NCI-H226 (cell line): Measurements from ENCODE around the gene TSFM.

ENCODE experiments used
- DNase-seq: peaks from one replicate; pipeline ENCODE4 v3.0.0-alpha.2; 2015

Gene TSFM

DNA sequence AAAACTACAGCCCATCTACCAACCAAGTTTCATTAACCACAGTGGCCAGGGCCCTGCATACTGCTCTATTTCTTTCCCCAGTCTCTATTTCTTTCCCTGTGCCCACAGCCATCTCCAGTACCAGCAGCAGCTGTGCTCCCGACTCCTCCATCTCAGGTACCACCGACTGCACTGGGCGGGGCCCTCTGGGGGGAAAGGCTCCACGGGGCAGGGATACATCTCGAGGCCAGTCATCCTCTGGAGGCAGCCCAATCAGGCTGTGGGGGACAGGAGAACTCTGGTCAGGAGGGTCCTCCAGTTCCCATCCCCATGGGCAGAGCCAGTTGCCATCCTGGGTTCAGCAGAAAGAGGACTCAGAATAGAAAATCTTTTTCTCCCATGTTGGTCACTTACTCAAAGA is 33.5 kb upstream of the TSFM start:
- no peak for DNase-seq

DNA sequence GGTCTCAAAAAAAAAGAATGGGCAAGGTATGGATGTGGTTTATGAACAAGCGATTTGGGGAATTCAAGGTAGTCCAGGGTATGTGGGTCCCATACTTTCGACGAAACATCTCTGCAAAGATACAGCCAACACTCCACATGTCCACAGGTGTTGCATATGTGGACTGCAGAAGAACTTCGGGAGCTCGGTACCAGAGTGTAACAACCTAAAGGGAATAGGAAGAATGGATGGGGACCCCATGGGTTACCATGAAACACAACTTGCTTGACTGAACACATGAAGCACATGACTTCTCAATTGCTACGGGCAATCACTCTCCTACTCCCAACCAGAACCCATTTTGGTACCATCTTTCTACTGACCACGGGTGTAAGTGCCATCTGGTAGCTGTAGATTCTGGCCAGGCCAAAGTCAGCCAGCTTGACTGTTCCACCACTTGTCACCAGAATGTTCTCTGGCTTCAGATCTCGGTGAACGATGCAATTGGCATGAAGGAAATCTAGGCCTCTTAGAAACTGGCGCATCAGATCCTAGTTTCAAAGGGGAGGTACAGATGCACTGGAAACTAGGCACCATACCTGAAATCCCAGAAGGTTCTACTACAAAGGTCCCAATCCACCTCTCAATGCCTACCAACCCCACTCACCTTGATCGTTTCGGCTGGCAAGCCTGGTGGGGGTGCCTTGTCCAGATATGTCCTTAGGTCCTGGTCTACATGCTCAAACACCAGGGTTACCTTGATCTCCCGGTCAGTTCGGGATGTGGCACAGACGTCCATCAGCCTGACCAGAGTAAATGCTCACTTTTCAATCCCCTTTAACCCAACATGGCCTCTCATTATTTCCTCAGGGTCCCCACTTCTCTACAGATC is 31.8 kb upstream of the TSFM start:
- no peak for DNase-seq

DNA sequence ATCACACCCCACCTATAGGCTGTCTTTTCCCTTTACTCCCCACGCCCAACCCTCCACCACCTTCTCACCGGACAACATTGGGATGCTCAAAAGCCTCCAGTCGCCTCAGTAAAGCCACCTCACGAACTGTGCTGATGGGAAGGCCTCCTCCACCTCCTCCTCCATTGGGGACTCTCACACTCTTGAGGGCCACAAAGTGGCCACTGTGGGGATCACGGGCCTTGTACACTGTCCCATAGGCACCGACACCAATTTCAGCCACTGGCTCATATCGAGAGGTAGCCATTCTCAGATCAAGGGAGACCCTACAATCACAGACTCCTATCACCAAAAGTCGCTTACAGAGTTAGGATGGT is 31.2 kb upstream of the TSFM start:
- no peak for DNase-seq

DNA sequence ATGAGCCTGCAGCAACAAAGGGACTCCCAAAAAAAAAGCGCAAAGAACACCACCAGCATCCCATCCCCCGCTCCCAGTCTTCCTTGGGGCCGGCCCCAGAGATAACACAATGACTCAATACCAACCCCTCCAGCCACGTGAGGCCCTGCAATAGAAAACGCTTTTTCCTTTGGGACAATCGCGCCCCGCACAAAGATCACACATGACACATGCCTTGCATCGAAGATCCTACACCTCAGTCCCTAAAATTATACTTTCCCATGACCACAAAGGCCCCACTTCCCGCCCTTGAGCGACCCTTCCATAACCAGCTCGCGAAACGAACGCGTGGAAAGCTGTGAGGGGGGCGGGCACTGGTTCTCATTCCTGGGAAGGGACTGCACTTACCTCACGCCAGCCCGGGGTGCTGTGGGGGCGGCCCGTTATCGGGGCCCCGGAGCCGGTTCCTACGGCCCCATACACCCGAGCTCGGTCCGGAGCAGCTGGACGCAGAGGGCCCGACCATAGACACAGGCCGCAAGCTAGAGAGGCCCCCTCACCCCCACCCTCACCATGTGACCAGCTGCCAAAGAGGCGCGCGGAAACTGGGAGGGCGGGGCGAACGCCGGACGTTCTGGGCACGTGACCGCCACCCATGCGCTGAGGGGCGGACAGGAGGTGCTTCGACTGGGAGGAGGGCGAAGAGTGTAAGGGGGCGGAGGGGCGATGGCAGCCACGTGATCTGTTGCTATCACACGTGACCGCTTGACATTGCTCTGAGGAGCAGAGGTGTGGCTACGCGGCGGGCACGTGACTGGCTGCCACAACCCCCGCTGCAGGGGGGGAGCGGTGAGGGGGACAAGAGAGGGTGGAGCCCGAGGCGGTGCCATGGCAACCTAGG is 30.6 kb upstream of the TSFM start, which contains the start of gene CDK4:
TSS of gene CDK4 (minus strand) at position 523 of the 880 bp plus-strand sequence. CDS start 593 bp downstream, outside the sequence.
- DNase-seq, result peak; percentile 100

DNA sequence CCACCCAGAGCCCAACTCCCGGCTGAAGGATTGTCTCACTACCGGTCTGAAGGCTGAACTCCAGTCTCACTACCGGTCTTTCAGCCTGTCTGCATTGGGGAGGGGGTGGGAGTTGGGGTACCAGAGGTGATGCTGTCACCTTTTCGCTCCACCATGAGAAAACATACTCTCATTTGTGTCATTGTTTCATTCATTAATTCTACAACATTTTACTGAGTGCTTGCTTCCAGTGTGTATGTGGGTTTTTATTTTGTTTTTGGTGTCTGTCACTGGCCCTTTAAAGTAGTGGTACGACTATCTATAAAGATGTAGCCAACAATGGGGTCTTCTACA is 30.0 kb upstream of the TSFM start:
- no peak for DNase-seq

DNA sequence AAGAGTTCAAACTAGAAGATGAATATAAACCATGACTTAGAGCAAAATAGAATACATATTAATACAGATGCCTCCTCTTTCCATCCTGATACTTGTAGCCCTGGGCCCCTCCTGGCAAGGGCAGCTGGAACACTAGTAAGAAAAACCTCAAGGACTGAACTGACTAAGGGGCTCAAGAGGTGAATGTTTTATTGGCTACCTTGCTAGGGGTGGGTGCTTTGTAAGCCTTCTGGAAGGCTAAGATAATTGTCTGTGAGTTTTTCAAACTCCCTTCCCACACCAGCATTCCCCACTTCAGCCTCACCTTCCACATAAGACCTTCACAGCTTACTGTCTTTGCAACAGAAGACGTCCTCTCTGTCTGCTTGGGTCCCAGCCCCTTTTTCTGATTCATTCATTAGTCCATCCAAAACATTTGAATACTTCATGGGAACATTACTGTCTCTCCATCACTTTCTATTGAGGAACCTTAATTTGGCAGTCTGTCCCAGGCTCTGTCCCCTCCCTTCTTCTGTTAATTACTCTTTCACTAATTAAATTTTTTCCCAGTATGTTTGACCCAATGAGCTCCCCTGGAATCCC is 28.7 kb upstream of the TSFM start:
- DNase-seq, result no peak

DNA sequence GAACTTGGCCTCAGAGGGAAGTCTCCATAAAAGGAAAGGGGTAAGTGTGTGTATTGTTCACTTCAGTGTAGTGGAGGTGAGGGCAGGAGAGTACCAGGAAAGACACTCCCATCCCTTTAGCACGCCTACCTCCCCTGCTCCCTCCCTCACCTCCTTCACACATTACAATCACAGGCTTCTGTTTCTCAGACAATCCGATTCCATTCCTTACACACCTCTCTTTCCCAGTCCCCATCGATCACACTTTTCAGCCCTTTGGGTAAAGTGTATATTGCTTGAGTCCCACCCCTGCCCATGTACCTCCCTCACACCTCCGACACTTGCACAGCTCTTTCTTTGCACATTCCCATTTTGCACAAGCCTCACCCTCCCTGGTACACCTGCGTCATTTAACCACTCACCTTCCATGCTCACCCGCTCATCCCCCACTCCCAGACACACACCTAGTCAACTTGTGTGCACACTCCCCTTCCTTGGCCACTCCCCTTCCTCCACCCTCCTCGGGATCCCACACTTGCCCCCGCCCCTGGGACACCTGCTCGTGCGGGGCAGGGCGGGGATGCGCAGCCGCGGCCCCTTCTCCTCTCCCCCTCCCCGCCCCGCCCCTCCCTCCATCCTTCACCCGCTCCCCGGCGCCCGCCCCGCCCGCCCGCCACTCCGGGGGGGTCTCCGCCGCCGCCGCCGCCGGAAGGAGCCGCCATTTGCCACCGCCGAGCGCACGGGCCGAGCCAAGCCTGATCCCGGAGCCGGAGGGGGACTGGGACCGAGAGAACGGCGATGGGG is 28.0 kb upstream of the TSFM start, which contains the start of gene MARCHF9:
TSS of gene MARCHF9 (plus strand) at position 693 of the 783 bp plus-strand sequence. CDS start 426 bp downstream, outside the sequence.
- DNase-seq, result peak; percentile 49

DNA sequence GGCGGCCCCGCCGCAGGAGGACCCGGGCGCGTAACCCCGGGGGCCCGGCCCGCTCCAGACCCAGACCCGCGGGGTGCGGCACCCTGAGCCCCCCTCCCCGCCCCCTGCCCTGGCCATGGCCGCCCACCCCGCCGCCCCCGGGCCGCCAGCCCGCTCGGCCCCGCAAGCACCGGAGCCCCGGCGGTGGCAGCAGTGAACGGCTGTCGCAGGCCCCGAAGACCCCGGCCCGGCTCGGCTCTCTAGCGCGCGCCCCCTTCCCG is 27.5 kb upstream of the TSFM start:
- DNase-seq, result no peak

DNA sequence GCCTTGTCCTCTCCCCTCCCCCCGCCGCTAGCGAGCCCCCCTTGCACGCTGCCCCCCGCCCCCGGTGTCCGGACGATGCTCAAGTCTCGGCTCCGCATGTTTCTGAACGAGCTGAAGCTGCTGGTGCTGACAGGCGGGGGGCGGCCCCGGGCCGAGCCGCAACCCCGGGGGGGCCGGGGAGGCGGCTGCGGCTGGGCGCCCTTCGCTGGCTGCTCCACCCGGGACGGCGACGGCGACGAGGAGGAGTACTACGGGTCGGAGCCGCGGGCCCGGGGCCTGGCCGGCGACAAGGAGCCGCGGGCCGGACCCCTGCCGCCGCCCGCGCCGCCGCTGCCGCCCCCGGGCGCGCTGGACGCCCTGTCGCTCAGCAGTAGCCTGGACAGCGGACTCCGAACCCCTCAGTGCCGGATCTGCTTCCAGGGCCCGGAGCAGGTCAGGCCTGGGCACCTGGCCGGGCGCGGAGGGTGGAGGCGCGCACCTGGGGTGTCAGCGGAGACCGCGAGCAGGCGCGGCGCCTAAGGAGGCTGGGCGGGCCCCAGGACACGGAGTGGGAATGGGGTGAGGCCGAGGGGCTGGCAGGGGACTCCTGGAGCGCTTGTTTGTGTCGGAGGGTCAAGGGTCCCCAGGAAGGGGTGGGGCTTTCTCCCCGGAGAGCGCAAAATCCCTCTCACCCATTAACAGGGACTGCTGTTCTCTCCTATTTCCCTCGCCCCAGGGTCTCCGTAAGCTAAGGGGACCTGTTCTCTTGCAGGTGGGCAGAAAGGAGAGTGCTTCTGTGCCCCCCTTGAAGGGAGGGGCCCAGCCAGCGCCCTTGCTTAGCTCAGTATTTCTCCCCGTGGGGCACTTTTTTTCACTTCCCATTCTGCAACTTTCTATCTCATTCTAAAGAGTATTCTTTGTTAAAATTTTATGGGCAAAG is 26.9 kb upstream of the TSFM start:
- DNase-seq, result no peak

DNA sequence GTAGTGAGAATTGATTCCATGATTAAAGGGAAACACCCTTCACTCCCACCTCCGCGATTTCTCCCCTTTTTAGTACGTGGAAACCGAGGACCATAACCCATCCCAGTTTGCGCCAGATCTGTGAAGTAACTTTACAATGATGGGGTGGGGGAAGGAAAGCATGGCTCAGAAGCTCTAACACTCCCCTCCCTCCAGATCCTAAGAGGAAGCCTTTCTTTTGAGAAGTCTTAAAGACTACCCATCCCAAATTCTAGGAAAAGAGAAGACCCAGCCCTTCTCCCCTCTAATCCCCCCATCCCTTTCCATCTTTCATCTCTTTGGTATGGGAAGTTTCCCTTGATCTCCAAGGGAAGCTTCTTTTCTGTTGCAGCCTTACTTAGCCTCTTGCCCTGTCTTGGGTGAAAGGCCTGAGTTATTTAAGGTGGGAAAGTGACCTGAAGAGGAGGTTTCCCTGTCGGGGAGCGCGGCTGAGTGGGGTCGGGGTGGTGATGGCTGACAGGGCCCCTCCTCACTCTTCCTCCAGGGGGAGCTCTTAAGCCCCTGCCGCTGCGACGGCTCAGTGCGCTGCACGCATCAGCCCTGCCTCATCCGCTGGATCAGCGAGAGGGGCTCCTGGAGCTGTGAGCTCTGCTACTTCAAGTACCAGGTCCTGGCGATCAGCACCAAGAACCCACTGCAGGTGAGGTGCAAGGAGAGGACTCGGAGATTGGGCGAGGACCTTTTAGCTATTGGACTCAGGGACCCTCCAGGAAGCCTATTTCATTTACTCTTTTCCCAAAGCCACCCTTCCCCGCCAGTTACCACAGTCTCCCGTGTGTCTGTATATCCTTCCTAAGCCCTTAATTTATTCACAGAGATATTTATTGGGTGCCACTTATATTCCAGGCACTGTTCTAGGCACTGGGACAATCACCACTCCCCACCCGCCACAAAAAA is 25.9 kb upstream of the TSFM start:
- no peak for DNase-seq

DNA sequence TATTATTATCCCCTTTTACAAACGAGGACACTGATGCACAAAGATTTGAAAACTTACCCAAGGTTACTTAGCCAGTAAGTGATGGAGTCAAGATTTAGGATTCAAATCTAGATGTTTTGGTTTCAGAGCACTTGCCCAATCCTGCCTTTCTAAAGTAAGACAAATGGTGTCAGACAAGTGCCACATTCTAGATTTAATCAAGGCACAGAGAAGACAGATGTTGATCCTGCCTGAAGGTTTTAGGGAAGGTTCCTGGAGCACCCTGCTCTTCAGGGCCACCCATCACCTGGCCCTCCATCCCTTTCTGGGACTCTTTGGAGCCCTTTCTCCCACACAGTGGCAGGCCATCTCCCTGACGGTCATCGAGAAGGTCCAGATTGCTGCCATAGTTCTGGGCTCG is 24.8 kb upstream of the TSFM start:
- DNase-seq, result no peak

DNA sequence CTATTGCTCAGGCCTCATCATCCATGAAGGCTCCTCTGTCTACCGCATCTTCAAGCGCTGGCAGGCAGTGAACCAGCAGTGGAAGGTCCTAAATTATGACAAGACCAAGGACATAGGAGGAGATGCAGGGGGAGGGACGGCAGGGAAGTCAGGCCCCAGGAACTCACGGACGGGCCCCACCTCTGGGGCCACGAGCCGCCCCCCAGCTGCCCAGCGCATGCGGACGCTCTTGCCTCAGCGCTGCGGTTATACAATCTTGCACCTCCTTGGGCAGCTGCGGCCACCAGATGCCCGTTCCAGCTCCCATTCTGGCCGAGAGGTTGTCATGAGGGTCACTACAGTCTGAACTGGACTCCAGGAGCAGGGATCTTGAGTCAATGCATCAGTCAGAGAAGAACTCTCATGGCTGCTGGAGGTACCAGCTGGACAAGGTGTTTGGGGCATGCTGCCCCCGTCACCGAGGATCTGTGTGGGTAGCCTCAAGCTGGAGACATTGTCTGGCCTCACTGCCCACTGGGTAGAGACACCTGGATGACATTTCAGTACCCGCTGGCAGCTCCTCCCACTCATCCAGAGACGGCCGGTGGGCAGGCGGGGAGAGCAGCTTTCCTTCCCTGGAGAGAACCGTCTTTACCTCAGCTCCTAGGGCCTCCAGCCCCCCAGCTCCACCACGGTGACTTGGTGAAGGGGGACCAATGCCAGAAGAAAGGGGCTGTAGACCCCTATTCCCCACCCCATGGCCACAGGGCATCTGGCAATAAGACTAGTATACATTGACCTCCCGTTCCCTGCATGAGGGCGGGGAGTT is 23.8 kb upstream of the TSFM start:
- no peak for DNase-seq

DNA sequence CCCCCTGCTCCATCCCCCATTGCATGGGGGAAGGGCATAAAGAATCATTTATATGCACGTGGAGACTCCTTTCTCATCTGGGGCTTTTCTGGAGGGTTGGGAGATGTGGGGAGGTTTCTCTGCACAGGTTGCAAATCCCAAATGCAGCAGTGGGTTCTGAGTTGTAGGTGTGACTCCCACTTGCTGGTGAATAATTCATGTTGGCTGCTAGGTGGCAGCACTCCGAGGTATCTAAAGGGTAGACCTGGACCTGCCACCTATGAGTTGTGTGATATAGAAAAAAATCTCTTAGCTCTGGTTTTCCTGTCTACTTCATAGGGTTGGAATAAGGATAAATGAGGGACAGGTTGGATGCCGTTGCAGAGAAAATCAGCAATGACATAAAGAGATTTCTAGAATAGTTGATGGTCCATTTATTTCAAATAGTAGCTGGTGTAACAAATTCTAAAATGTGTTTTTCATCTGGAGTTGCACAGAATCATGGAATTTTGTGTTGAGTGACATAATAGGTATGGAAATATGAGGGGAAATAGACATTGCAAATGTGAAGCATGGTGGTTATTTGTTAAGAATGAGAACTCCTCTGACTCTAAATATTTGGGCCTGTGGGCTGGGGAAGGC is 23.1 kb upstream of the TSFM start:
- DNase-seq, result no peak

DNA sequence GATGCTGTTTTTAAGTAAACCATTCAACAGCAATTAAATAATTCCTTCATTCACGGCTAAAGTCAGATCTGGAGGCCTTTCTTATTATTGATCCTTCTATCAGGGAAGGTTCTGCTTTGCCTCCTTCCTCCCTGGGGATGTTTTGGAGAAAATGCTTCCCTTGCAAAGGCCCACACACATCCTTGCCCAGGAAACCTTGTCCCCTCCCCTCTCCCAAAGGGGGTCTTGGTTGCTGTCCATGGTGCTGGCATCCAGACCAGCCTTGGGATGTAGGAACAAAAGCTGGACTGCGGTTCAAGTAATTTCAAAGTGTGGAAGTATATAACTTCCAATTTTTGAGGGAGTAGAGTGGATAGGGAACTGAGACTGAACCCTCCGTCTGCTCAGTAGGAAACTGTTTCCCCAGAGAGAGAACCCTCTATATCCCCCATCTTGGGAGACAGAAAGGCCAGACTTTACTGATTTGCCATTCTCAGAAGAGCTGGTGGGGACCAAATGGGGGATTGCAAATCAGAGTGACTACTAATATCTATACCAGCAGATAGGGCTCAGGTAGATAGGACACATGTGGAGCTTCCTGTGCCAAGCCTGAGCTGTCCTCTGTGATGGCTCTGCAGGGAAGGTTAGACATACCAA is 22.1 kb upstream of the TSFM start:
- DNase-seq, result no peak

DNA sequence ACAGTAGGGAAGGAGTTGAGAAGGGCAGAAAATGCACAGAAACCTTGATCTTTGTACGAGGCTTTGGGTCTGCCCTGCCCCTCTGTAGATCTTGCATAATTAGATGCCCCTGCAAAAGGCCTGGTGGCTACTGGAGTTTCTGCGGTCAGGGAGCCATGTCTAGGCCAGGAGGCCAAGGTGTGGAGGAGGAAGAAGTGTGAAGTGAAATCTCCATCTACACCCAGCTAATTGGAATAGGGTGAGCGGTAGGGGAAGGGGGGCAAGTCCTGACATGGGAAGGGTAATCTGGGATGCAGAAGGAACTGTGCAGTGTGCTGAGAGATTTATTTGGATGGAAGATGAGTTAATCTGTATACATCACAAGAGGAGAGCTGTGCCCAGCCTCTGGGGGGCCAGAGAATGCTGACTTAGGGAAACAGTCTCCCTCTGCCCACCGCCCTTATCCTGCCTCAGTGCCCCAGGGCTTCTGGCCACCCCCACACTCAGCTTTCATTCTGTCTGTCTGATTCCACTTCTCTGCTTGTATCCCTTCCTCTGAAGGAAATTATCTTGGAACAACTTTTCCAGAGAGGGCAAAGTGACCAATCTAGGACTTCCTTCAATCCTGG is 21.1 kb upstream of the TSFM start:
- DNase-seq, result no peak

DNA sequence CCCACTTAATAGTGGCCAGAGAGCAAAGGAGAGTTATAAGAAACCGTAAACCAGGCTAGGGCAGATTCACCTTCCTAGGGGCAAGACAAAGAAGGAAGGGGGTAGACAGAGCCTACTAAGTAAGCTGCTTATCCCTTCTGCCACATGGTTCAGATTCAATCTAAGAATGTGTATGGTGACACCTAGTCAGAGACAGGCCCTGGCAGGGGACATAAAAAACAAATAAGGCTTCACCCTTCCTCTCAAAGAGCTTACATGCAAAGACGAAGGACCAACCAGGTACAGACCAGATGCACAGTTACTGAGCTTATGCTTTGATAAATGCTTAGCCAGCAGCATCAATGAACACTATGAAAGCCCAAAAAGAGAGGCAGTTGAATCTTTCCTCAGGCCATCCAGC is 20.1 kb upstream of the TSFM start:
- no peak for DNase-seq

DNA sequence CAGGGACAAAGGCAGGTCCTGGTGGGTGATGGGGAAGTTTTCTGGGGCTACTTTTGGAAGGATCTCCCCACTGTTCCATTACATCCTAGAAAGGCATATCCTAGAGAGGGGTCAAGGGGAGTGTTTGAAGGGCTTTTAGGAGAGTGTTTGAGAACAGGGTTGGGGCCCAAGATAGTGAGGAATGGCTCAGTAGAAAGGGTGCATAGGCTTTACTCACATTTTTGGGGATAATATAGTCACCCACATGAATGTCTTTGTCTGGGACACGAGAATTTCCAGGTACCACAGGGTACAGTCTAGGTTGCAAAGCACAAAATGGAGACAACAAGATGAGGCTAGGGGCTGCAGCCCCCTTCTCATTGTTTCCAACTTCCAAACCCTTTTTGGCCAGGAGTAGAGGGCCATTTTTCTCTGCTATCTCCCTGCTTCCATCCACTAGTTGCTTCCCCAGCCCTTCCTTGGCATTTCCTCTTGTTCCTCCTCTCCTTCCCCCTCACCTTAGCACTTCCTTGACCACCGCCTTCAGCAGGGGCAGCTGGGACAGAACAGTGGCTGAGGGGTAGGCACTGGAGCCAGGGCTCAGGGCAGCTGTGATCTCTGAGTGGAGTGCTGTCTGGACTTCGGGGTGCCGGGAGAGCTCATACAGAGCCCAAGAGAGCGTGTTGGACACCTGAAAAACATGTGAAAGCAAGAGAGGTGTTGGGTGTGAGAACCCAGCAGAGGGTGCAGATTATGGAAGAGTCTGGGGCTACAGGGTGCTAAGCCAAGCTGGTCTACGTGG is 18.5 kb upstream of the TSFM start:
- DNase-seq, result no peak

DNA sequence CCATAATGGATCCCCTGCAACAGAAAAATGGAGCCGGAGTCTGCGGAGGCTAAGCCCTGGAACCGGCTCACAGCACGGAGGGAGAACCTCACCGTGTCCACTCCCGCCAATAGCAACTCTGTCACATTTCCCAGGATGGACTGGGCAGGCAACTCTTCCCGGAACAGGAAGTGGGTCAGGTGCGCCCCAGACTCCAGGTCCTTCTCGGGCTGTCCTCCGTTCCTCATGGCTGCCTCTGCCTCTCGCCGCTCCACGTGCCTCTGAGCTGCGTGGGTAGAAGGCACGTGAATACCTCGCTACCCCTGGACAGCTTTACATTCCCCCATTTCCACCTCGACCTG is 18.0 kb upstream of the TSFM start:
- DNase-seq, result no peak
